ENCODE data around the gene LDLRAP1.

- no peak for TF ChIP-seq CTCF (IDR thresholded peaks at IDR 0.05)
- no peak for TF ChIP-seq ZFX (IDR thresholded peaks at IDR 0.05; ENCODE audit: borderline replicate concordance)
Measured at GRCh38 chr1:25609921-25610320, 66.5 kb downstream of the LDLRAP1 start.
